Kidney (tissue), 14 donors: Measurements from ENCODE around the gene ABCC11. TPM values are rescaled to one million over a fixed set of nuclear protein-coding genes. Genes with fewer than 3 reads are reported as not detected.
"Not testable (repeated sequence)": the region's sequence is repeated elsewhere in the genome, so short reads cannot be mapped to it uniquely, and the experiment has no call there.

Source experiments
- DNase-seq, 5 donors: peaks; one replicate each; pipeline ENCODE4 v3.0.0-alpha.2; 2013 to 2020
- FAIRE-seq: peaks from 2 replicates; lab custom pipeline; 2012; peaks lifted over from hg19 to GRCh38; lab: Jason Lieb, UNC
- H3K27ac ChIP-seq, 2 donors: one replicate each; pipeline ENCODE4 v1.7.0; 2013; ENCODE audit warnings: low read depth in 2 of 2, low read length in 2 of 2, inconsistent platforms in 1 of 2
- H3K27me3 ChIP-seq: one replicate; pipeline ENCODE4 v1.7.1; 2013; ENCODE audit warnings: low read length, inconsistent platforms; ENCODE audit not compliant: control insufficient read depth, insufficient read depth
- H3K36me3 ChIP-seq, 3 donors: one replicate each; pipeline versions ENCODE4 v1.7.0 to v1.7.1; 2013; ENCODE audit warnings: low read length in 3 of 3, control low read depth in 1 of 3, inconsistent platforms in 1 of 3; ENCODE audit not compliant: insufficient read depth in 3 of 3, control insufficient read depth in 2 of 3
- H3K4me1 ChIP-seq, 3 donors: one replicate each; pipeline versions ENCODE4 v1.7.0 to v1.7.1; 2013; ENCODE audit warnings: low read length in 3 of 3, inconsistent platforms in 1 of 3, low read depth in 1 of 3; ENCODE audit not compliant: control insufficient read depth in 2 of 3, insufficient read depth in 2 of 3
- H3K4me3 ChIP-seq, 3 donors: one replicate each; pipeline versions ENCODE4 v1.7.0 to v1.8.1; 2013; ENCODE audit warnings: low read length in 3 of 3, control low read depth in 1 of 3, inconsistent platforms in 1 of 3
- H3K9ac ChIP-seq, 3 donors: one replicate each; pipeline versions ENCODE4 v1.7.0 to v1.7.1; 2013; ENCODE audit warnings: low read length in 3 of 3, control low read depth in 1 of 3, inconsistent platforms in 1 of 3
- H3K9me3 ChIP-seq, 3 donors: one replicate each; pipeline versions ENCODE4 v1.7.0 to v1.7.1; 2013; ENCODE audit warnings: low read length in 3 of 3, control low read depth in 1 of 3, inconsistent platforms in 1 of 3; ENCODE audit not compliant: control insufficient read depth in 2 of 3, insufficient read depth in 1 of 3
- intact Hi-C: fragments of 100-400 bp; cut with DNase I; formaldehyde crosslinking; loops from one replicate; pipeline ENCODE4 v1.11.1; 2022
- polyA plus RNA-seq: library from polyadenylated mRNA; stranded (reverse); fragments of 350-450 nt; fragmentation: Illumina TruSeq; extraction: RNeasy Lipid Tissue Mini Kit (QIAGEN cat#74804); gene quantifications from one replicate; pipeline ENCODE4 v1.2.3, GENCODE V29; 2014; ENCODE audit warnings: low read depth, low replicate concordance; ENCODE audit not compliant: insufficient read depth
- total RNA-seq: library from RNA; stranded (reverse); fragmentation: NEBNext Ultra II Directional; extraction: Animal tissue kit (Norgen Biotek cat#: 25700); gene quantifications from one replicate; pipeline ENCODE4 v1.2.1, GENCODE V29; 2021
- TF ChIP-seq, protein P1 (sequence below): IDR thresholded peaks from 3 replicates; pipeline ENCODE4 v1.5.1; 2012; ENCODE audit warnings: mild to moderate bottlenecking, moderate library complexity, borderline replicate concordance; ENCODE audit not compliant: insufficient read depth; ENCODE audit errors: extremely low read depth
- donor health status: control.
- donor health status: control.
- donor health status: control.
- donor health status: control.
- donor health status: control.
- donor health status: DM: yes; HTN: yes; CAD: no.
- donor health status: Normal renal cell carcinoma (clear cell type).

Gene ABCC11
- total and polyA plus RNA-seq, 2 donors from 2014 or later = 0.09 TPM; not detected in 1

DNA sequence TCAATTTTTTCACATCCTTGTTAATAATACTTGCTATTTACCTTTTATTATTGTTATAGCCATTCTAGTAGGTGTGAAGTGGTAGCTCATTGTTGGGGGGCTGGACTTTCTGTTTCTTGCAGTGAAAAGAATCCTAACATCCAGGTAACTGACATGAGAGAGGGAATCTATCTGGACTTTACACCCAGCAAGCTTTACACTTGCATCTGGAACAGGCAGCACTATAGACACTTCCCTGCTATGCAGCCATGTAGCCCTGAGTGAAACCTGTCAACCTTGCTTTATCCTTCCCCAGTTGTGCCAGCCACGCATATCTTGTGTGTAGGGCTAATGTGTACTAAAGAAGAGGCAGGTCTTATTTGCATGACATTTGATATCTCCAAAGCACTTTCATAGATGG lies 74.7 kb downstream of the ABCC11 start:
- H3K36me3 ChIP-seq = no peaks in the 10 kb centered on the region
- H3K4me3 ChIP-seq = no peak overlapping the region
- no peaks in the 10 kb centered on the region for H3K4me1 ChIP-seq
- H3K9me3 ChIP-seq = no peaks in the 10 kb centered on the region
- no peaks in the 10 kb centered on the region for H3K27me3 ChIP-seq
- no peak for DNase-seq
- H3K27ac ChIP-seq = no peak overlapping the region
- intact Hi-C loops = no loop called here
- FAIRE-seq = no peak
- no peak overlapping the region for H3K9ac ChIP-seq
- TF ChIP-seq, protein P1, sequence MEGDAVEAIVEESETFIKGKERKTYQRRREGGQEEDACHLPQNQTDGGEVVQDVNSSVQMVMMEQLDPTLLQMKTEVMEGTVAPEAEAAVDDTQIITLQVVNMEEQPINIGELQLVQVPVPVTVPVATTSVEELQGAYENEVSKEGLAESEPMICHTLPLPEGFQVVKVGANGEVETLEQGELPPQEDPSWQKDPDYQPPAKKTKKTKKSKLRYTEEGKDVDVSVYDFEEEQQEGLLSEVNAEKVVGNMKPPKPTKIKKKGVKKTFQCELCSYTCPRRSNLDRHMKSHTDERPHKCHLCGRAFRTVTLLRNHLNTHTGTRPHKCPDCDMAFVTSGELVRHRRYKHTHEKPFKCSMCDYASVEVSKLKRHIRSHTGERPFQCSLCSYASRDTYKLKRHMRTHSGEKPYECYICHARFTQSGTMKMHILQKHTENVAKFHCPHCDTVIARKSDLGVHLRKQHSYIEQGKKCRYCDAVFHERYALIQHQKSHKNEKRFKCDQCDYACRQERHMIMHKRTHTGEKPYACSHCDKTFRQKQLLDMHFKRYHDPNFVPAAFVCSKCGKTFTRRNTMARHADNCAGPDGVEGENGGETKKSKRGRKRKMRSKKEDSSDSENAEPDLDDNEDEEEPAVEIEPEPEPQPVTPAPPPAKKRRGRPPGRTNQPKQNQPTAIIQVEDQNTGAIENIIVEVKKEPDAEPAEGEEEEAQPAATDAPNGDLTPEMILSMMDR = no peak

DNA sequence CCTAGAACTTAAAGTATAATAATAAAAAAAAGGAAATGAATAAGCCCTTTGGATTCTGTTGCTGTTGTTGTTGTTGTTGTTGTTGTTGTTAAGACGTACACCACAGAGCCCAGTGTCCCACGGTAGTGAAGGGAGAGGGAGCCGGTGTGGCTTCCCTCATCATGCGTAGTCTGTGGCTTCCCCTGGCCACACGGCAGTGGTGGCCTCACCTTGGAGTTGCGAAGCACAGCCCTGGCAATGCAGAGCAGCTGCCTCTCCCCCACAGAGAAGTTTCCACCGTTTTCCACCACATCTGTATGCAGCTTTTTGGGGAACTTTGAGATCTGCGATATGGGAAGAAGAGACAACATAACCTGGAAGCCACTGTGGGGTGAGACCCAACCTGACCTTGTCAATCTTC lies 77.4 kb downstream of the ABCC11 start:
- no peak overlapping the region for H3K27ac ChIP-seq
- no peaks in the 10 kb centered on the region for H3K4me1 ChIP-seq
- H3K27me3 ChIP-seq = no peaks in the 10 kb centered on the region
- no peak overlapping the region for H3K4me3 ChIP-seq
- no peak for FAIRE-seq
- no peak overlapping the region for H3K9ac ChIP-seq
- H3K9me3 ChIP-seq = no peaks in the 10 kb centered on the region
- DNase-seq = no peak
- no peaks in the 10 kb centered on the region for H3K36me3 ChIP-seq
- TF ChIP-seq, protein P1 = no peak
- intact Hi-C loops = no loop called here

DNA sequence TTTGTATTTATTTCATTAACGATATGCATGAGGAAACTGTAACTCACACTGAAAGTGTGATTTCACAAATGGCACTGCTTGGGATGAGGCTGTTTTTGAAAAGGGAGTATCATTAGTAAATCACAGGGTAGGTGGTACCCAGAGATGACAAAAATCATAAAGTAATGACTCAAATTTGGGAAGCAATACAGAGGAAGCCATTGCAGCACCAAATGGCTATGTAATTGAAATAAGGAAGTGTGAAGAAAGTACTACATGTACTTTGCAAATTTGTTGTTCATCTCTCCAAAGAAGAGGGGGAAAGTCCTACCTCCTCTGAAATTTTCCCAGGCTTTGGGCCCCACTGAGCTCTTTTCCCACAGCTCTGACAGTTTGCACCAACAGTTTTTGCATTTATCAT lies 79.3 kb downstream of the ABCC11 start:
- no peaks in the 10 kb centered on the region for H3K9me3 ChIP-seq
- TF ChIP-seq, protein P1 = no peak
- no peak overlapping the region for H3K4me3 ChIP-seq
- FAIRE-seq (no peak), DNase-seq (no peak)
- no peaks in the 10 kb centered on the region for H3K27me3 ChIP-seq
- H3K9ac ChIP-seq = no peak overlapping the region
- H3K4me1 ChIP-seq = no peaks in the 10 kb centered on the region
- no peak overlapping the region for H3K27ac ChIP-seq
- intact Hi-C loops = no loop called here
- no peaks in the 10 kb centered on the region for H3K36me3 ChIP-seq

GRCh38 chr16:48166617-48167016 lies 80.7 kb downstream of the ABCC11 start:
- DNase-seq, H3K9ac ChIP-seq, H3K27ac ChIP-seq, H3K4me3 ChIP-seq, H3K36me3 ChIP-seq, H3K4me1 ChIP-seq, FAIRE-seq, intact Hi-C loops, H3K9me3 ChIP-seq, H3K27me3 ChIP-seq: not testable (repeated sequence)
